Measurements from ENCODE around the gene PLEKHG4B.

GRCh38 chr5:143041-143440 lies 51.1 kb downstream of the PLEKHG4B start:
- no peak for TF ChIP-seq CTCF (conservative IDR thresholded peaks at IDR 0.05; ENCODE audit: low read depth, low read length)
- TF ChIP-seq EZH2 (IDR thresholded peaks at IDR 0.05; ENCODE audit: low read length, unreplicated experiment): no peak
- TF ChIP-seq EZH2phosphoT487 (IDR thresholded peaks at IDR 0.05; ENCODE audit: borderline replicate concordance, low read length): no peak
